ENCODE measurements around the gene ABCA2. TPM values are rescaled to one million over a fixed set of nuclear protein-coding genes. Genes with fewer than 3 reads are reported as not detected.
A peak's percentile ranks its signal among the peaks of the same experiment; 100 is the strongest.
"Not testable (repeated sequence)": the region's sequence is repeated elsewhere in the genome, so short reads cannot be mapped to it uniquely, and the experiment has no call there.

ABCA2 gene
- total RNA-seq, 1 experiment from 2014 or later = 33.5 TPM

- no peak for DNase-seq (ENCODE audit: low spot score)
Observed at GRCh38 chr9:137048655-137049543, 20.9 kb upstream of the ABCA2 start.

GRCh38 chr9:137046088-137046787, 18.2 kb upstream of the ABCA2 start, which contains the start of gene NPDC1:
TSS of gene NPDC1 (minus strand) at chr9:137046177. CDS start at chr9:137045989, 188 bp downstream.
- peak; percentile 88 for DNase-seq (ENCODE audit: low spot score)

DNA sequence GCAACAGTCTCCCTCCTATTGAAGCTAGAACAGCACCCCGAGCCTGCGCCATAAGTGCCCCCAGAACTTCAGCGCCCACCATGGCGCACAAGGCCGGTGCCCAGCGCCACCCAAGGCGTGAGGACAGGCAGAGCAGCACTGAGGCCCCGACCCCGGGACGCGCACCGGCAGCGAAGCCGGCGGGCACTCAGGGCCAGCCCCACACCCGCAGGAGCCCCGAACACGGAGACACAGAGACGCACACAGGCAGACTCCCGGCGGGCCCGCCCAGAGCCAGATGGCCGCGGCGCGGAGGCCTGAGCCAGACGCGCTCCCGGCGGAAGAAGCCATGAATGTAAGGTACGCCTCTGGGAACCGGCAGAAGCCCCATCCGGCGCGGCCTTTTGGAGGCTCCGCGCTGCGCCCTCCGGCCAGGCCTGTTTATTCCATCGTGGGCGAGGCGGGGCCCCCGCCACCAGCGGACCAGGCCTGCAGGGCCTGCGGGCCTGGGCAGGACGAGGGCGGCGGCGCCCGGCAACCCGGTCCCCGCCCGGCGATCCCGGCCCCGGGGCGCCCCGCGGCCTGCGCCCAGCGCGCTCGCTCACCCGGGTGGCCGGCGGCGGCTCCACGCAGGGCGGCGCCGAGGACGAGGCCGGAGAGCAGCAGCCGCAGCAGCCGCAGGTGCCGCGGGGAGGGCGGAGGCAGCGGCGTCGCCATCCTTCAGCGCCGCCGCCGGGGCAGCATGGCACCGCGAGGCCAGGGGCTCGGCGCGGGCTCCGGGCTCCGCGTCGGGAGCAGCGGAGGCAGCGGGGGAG, 17.5 kb upstream of the ABCA2 start:
- no peak for DNase-seq (ENCODE audit: low spot score)

DNA sequence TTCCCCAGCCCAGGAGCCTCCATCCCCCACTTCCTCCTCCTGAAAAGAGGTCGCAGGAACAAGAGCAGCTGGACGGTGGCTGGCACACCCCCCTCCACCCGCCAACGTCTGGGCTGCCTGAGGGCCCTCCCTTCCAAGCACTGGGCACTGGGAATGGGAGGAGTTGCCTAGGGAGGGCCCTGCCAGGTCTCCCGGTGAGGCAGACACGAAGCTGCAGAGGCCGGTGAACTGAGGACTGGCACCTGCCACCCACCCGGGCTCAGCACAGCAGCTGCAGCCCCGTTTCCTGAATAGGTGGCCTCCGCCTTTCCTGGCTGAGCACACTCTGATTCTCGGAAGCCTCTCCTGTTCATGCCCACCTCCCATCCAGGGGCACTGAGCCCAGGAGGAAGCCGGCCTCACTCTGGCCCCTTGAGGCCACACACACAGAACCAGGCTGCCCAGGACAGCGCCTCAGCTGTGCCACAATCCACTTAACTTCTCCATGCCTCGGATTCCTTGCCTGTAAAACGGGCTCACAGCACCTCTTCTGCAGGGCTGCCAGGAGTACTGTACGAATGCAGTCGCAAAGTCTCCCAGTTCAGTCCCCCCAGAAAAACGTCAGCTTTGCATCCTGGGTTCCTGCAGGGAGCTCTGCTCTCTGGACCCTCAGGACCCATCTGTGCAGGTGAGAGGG, 16.6 kb upstream of the ABCA2 start:
- DNase-seq (ENCODE audit: low spot score) = peak; percentile 66

DNA sequence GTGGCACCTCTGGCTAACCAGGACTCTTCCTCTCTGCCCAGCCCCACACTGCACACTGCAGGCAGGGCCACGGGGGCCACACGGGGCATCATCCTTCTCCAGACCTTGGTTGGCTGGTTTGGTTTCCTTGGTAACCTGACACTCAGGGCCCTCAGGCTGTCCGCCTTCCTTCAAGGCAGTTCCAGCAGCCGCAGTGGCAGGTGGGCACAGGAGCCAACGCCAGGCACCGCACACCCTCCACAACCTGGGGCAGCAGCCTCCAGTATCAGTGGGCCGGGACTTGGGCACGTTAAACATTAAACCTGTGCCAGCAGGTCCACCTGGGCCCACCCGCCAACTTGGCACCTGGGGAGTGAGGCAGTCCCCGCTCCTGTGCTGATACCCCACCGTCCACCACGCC, 16.0 kb upstream of the ABCA2 start:
- DNase-seq (ENCODE audit: low spot score) = no peak

DNA sequence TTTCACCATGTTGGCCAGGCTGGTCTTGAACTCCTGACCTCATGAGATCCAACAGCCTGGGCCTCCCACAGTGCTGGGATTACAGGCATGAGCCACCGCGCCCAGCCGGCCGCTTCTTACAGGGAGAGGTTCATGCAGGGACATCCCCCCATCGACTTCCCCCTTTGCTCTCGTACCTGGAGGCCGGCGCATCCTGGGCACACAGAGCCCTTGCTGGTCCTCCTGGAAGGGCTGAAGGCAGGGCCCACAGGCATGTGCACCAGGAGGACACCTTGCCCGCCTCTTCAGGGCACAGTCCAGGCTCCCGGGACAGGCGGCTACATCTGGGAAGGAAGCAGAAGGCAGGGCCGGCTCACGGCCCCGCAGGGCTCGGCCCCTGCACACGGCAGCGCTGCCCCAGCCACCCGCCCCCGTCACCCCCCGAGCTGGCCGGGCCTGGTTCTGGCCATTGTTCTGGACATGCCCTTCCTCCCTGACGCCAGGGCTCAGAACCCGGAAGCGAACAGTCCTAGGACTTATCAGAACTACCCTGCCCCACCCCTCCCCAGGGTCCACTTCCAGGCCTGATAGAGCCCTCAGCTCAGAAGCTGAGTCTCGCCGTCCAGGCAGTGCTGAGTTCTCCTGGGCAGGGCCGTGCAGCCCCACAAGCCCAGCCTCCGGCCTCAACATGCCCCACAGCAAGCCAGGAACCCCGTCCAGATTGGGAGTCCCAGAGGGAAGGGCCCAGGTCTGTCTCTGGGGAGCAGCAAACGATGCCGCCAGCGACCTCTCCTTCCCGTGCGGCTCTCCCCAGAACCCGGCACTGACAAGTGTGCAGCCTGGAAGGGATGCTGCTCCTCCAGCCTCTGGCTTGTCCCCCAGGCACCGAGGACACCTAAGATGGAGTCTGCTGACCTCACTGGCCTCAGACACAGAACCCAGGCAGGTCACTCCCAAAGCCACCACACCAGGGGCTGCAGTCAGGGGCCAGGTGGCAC, 15.0 kb upstream of the ABCA2 start:
- no peak for DNase-seq (ENCODE audit: low spot score)

DNA sequence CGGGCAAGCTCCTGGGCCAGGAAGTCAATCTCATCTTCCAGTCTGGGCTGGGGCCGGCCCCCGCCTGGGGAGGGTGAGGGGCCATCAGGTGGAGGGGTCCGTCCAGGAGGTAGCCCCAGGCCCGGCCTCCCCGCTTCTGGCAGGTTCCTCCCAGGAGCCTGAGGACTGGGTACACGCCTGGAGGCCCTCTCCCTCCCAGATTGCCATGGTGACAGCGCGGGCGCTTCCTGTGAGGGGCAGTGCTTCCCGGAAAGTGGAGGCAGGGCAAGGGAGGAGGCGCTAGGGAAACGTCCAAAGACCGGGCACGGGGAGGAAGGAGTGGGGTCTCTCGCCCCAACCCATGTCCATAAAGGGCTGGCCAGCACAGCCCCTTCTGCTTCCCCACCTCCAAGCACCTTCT, 13.1 kb upstream of the ABCA2 start:
- no peak for DNase-seq (ENCODE audit: low spot score)

GRCh38 chr9:137040568-137040967, 12.5 kb upstream of the ABCA2 start:
- no peak for DNase-seq (ENCODE audit: low spot score)

GRCh38 chr9:137039611-137040366, 11.8 kb upstream of the ABCA2 start:
- no peak for DNase-seq (ENCODE audit: low spot score)

DNA sequence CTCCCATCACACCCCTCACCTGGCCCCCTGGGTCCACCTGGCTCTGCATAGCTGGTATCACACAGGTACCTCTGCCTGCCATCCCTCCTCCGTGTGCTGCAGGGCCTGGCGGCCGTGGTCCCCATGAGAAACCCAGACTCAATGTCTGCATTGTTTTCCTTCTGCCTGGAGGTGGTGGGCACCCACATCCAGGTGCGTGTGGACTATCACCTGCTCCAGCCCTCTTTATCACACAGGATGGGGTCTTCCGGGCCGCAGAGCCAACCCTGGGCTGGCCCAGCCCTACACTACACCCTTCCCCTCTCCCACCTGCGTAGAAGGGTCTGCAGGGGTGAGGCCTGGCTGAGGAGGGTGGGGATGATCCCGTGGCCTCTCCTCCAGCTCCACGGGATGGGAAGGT, 10.9 kb upstream of the ABCA2 start:
- DNase-seq (ENCODE audit: low spot score) = no peak

DNA sequence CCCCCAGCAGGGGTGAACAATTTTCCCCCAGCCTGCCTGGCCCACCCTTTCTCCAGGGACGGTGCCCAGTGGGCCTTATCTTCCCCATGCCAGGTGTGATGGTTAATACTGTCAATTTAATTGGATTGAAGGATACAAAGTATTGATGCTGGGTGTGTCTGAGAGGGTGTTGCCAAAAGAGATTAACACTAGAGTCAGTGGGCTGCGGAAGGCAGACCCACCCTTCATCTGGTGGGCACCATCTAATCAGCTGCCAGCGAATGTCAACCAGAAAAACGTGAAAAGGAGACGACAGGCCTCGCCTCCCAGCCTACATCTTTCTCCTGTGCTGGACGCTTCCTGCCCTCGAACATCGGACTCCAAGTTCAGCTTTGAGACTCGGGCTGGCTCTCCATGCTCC, 9.4 kb upstream of the ABCA2 start:
- no peak for DNase-seq (ENCODE audit: low spot score)

- DNase-seq (ENCODE audit: low spot score) = no peak
Observed at GRCh38 chr9:137037035-137037434, 9.0 kb upstream of the ABCA2 start.

GRCh38 chr9:137035937-137036336, 7.9 kb upstream of the ABCA2 start:
- no peak for DNase-seq (ENCODE audit: low spot score)

DNA sequence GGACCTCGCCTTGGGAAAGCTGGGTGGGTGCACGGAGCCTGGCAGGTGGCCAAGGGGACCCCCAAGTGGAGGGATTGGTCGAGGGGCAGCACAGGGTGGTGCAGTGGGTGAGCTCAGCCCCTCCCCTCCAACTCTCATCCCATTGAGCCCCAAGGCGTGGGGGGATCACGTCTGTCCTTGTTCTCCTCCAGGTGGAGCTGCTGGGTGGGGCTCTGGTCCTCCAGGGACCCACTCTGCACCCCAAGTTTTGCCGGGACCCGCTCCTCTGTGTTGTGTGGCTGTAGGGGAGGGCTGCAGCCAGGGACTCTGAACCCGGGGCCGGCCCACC, 7.4 kb upstream of the ABCA2 start:
- DNase-seq (ENCODE audit: low spot score) = no peak

- DNase-seq (ENCODE audit: low spot score) = peak; percentile 94
Observed at GRCh38 chr9:137034709-137035506, 6.9 kb upstream of the ABCA2 start.

GRCh38 chr9:137034039-137034708, 6.1 kb upstream of the ABCA2 start:
- DNase-seq (ENCODE audit: low spot score) = peak; percentile 50

GRCh38 chr9:137033481-137033880, 5.4 kb upstream of the ABCA2 start:
- DNase-seq (ENCODE audit: low spot score) = not testable (repeated sequence)

- DNase-seq (ENCODE audit: low spot score) = no peak
Observed at GRCh38 chr9:137032858-137033257, 4.8 kb upstream of the ABCA2 start.

All from A172 (cell line).